Stimulated activated CD4-positive, alpha-beta T cell treated with anti-CD3 and anti-CD28 coated beads, Interleukin-15, amount 100 ng/mL, for 24 hours (primary cell): ENCODE data around the gene ASTN2.

ENCODE experiments used
- DNase-seq: peaks from one replicate; pipeline ENCODE4 v3.0.0-alpha.2; 2020

Gene ASTN2

GRCh38 chr9:117156144-117156688 is 258.6 kb downstream of the ASTN2 start:
- no peak for DNase-seq

- no peak for DNase-seq
Observed at GRCh38 chr9:117153021-117153420, 261.8 kb downstream of the ASTN2 start.

- DNase-seq: no peak
Observed at GRCh38 chr9:117151716-117152115, 263.1 kb downstream of the ASTN2 start.

GRCh38 chr9:117149996-117150395 is 264.9 kb downstream of the ASTN2 start:
- no peak for DNase-seq

- DNase-seq: no peak
Observed at GRCh38 chr9:117145811-117146490, 268.9 kb downstream of the ASTN2 start.

- no peak for DNase-seq
Observed at GRCh38 chr9:117145081-117145480, 269.8 kb downstream of the ASTN2 start.

- no peak for DNase-seq
Observed at GRCh38 chr9:117138231-117138630, 276.6 kb downstream of the ASTN2 start.

GRCh38 chr9:117136461-117136860 is 278.4 kb downstream of the ASTN2 start:
- DNase-seq: no peak

- DNase-seq: no peak
Observed at GRCh38 chr9:117135501-117136098, 279.3 kb downstream of the ASTN2 start.

- DNase-seq: no peak
Observed at GRCh38 chr9:117134826-117135500, 279.9 kb downstream of the ASTN2 start.

- no peak for DNase-seq
Observed at GRCh38 chr9:117126871-117127270, 288.0 kb downstream of the ASTN2 start.

- DNase-seq: no peak
Observed at GRCh38 chr9:117125531-117125930, 289.3 kb downstream of the ASTN2 start.

- no peak for DNase-seq
Observed at GRCh38 chr9:117123729-117124128, 291.1 kb downstream of the ASTN2 start.

- DNase-seq: no peak
Observed at GRCh38 chr9:117122953-117123352, 291.9 kb downstream of the ASTN2 start.

GRCh38 chr9:117122102-117122501 is 292.8 kb downstream of the ASTN2 start:
- no peak for DNase-seq

GRCh38 chr9:117121316-117121715 is 293.5 kb downstream of the ASTN2 start:
- DNase-seq: no peak

GRCh38 chr9:117120061-117120460 is 294.8 kb downstream of the ASTN2 start:
- DNase-seq: no peak

GRCh38 chr9:117116084-117116483 is 298.8 kb downstream of the ASTN2 start:
- DNase-seq: no peak

GRCh38 chr9:117114768-117115167 is 300.1 kb downstream of the ASTN2 start:
- DNase-seq: no peak

- no peak for DNase-seq
Observed at GRCh38 chr9:117104716-117105495, 310.0 kb downstream of the ASTN2 start.

- no peak for DNase-seq
Observed at GRCh38 chr9:117104206-117104605, 310.7 kb downstream of the ASTN2 start.

- DNase-seq: no peak
Observed at GRCh38 chr9:117103438-117104110, 311.3 kb downstream of the ASTN2 start.

GRCh38 chr9:117101008-117101407 is 313.8 kb downstream of the ASTN2 start:
- DNase-seq: no peak
